ENCODE data around the gene STKLD1. TPM values are rescaled to one million over a fixed set of nuclear protein-coding genes. Genes with fewer than 3 reads are reported as not detected.

The STKLD1 gene
- total RNA-seq, 1 donor from 2014 or later = not detected

GRCh38 chr9:133396952-133397351 is 20.8 kb downstream of the STKLD1 start:
- H3K36me3 ChIP-seq = peaks cover 0 to 3% of the 10 kb centered on the region in 2 donors
- H3K4me3 ChIP-seq = no peak overlapping the region
- H3K27me3 ChIP-seq = no peaks in the 10 kb centered on the region
- intact Hi-C loops (cut with DNase I) = no loop called here
- no peak for TF ChIP-seq CTCF (IDR thresholded peaks at IDR 0.05)
- no peaks in the 10 kb centered on the region for H3K4me1 ChIP-seq
- no peak overlapping the region for H3K27ac ChIP-seq
- DNase-seq (ENCODE audit: low spot score in 2 of 2) = no peak
- no peaks in the 10 kb centered on the region for H3K9me3 ChIP-seq

GRCh38 chr9:133397370-133397769 is 21.2 kb downstream of the STKLD1 start:
- H3K4me1 ChIP-seq = no peaks in the 10 kb centered on the region
- no peak for TF ChIP-seq CTCF (IDR thresholded peaks at IDR 0.05)
- H3K9me3 ChIP-seq = no peaks in the 10 kb centered on the region
- H3K4me3 ChIP-seq = no peak overlapping the region
- H3K27ac ChIP-seq = no peak overlapping the region
- H3K36me3 ChIP-seq = peaks cover 0 to 3% of the 10 kb centered on the region in 2 donors
- no peak for DNase-seq (ENCODE audit: low spot score in 2 of 2)
- intact Hi-C loops (cut with DNase I) = no loop called here
- H3K27me3 ChIP-seq = no peaks in the 10 kb centered on the region

GRCh38 chr9:133397895-133398294 is 21.7 kb downstream of the STKLD1 start:
- Histone ChIP-seq H3K4me3 (no peak overlapping the region), H3K27me3 (no peaks in the 10 kb centered on the region), H3K36me3 (peaks cover 0 to 3% of the 10 kb centered on the region in 2 donors), H3K27ac (no peak overlapping the region), H3K4me1 (no peaks in the 10 kb centered on the region), H3K9me3 (no peaks in the 10 kb centered on the region)
- no peak for DNase-seq (ENCODE audit: low spot score in 2 of 2)
- TF ChIP-seq CTCF (IDR thresholded peaks at IDR 0.05) = no peak
- intact Hi-C loops (cut with DNase I) = no loop called here

GRCh38 chr9:133400292-133400691 is 24.1 kb downstream of the STKLD1 start:
- no peaks in the 10 kb centered on the region for H3K9me3 ChIP-seq
- H3K4me1 ChIP-seq = no peaks in the 10 kb centered on the region
- H3K27ac ChIP-seq = no peak overlapping the region
- peaks cover 3 to 14% of the 10 kb centered on the region in 2 donors for H3K36me3 ChIP-seq
- intact Hi-C loops (cut with DNase I) = no loop called here
- H3K27me3 ChIP-seq = no peaks in the 10 kb centered on the region
- TF ChIP-seq CTCF (IDR thresholded peaks at IDR 0.05) = no peak
- H3K4me3 ChIP-seq = no peak overlapping the region
- DNase-seq (ENCODE audit: low spot score in 2 of 2) = no peak

- H3K27me3 ChIP-seq = no peaks in the 10 kb centered on the region
- H3K27ac ChIP-seq = no peak overlapping the region
- TF ChIP-seq CTCF (IDR thresholded peaks at IDR 0.05) = no peak
- no peak for DNase-seq (ENCODE audit: low spot score in 2 of 2)
- peaks cover 15 to 24% of the 10 kb centered on the region in 2 donors for H3K36me3 ChIP-seq
- H3K9me3 ChIP-seq = no peaks in the 10 kb centered on the region
- H3K4me1 ChIP-seq = no peaks in the 10 kb centered on the region
- H3K4me3 ChIP-seq = no peak overlapping the region
- intact Hi-C loops (cut with DNase I) = no loop called here
Measured at GRCh38 chr9:133401588-133401987, 25.4 kb downstream of the STKLD1 start.

- H3K9me3 ChIP-seq = no peaks in the 10 kb centered on the region
- no peak overlapping the region for H3K4me3 ChIP-seq
- no peak for DNase-seq (ENCODE audit: low spot score in 2 of 2)
- no peak overlapping the region for H3K27ac ChIP-seq
- TF ChIP-seq CTCF (IDR thresholded peaks at IDR 0.05) = no peak
- H3K27me3 ChIP-seq = no peaks in the 10 kb centered on the region
- no peaks in the 10 kb centered on the region for H3K4me1 ChIP-seq
- peaks cover 20 to 35% of the 10 kb centered on the region in 2 donors for H3K36me3 ChIP-seq
- intact Hi-C loops (cut with DNase I) = no loop called here
Measured at GRCh38 chr9:133402689-133403088, 26.5 kb downstream of the STKLD1 start.
